ENCODE data around the gene RPS6KL1.

Gene RPS6KL1

DNA sequence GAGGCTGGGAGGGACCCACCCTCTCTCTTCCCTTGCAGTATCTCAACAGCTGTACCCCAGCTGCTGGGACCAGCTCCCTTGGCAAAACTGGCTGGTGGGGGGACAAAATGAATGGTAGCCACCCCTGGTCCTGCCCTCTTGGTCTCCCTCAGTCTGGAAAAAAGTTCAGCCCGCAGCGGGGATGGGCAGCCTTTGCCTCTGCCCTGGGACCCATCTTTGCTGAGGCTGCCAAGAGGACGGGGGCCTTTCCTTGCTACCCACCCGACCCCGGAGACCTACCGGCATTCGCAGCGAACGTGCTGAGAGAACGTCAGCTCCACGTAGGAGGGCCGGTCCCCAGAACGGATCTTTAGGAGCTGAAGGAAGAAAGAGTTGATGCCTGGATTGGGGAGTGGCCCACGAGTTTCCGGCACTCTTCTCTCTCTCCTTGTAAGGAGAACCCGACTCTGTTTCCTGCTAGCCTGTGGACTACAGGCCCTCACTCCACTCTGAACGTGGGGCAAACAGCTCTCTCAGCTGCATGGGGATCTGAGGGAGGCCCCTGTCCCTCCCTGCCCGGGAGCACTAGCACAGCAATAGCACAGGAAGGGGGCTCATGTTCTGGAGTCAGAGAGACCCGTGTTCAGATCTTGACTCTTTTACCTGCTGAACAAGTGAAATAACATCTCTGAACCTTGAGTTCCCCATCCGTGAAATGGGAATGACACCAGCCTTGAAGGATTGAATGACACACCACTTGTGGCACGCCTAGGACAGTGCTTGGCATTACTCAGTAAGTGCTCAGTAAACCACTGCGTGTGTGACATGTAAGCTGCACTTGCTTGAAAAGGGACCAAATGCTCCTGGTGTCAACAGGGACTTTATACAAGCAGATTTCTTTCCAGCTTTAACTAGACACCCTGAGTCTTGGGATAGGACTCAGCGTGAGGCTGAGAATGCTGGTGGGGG, 25.4 kb upstream of the RPS6KL1 start:
- TF ChIP-seq ZNF510 (tag by site-specific recombination; IDR thresholded peaks at IDR 0.05; ENCODE audit: insufficient replicate concordance) (no peak), ZNF664 (tag by site-specific recombination; IDR thresholded peaks at IDR 0.05) (peak; percentile 71)
- Histone ChIP-seq H3K36me3 (ENCODE audit: control insufficient read depth in 2 of 2, insufficient read depth in 1 of 2, low read length in 2 of 2) (peaks cover 0 to 86% of the 10 kb centered on the region in 2 experiments; a peak in 2 of 3 replicates), H3K9me3 (ENCODE audit: control insufficient read depth, insufficient read depth, low read depth, low read length) (no peaks in the 10 kb centered on the region), H3K4me3 (ENCODE audit: low read depth, low read length) (no peak overlapping the region), H3K27ac (ENCODE audit: extremely low read depth, low read depth, low read length) (no peak overlapping the region), H3K4me1 (ENCODE audit: control insufficient read depth, insufficient read depth, low read length) (peaks cover 12% of the 10 kb centered on the region)
- ChIA-PET CTCF (interaction anchor here (1.0 to 6.6 kb wide), 5 partner anchors 43 to 141 kb away, joined by 3 to 66 read pairs (median 5); partner anchors contain the start of genes ACYP1 and ZC2HC1C), POLR2A (no interaction called here)

DNA sequence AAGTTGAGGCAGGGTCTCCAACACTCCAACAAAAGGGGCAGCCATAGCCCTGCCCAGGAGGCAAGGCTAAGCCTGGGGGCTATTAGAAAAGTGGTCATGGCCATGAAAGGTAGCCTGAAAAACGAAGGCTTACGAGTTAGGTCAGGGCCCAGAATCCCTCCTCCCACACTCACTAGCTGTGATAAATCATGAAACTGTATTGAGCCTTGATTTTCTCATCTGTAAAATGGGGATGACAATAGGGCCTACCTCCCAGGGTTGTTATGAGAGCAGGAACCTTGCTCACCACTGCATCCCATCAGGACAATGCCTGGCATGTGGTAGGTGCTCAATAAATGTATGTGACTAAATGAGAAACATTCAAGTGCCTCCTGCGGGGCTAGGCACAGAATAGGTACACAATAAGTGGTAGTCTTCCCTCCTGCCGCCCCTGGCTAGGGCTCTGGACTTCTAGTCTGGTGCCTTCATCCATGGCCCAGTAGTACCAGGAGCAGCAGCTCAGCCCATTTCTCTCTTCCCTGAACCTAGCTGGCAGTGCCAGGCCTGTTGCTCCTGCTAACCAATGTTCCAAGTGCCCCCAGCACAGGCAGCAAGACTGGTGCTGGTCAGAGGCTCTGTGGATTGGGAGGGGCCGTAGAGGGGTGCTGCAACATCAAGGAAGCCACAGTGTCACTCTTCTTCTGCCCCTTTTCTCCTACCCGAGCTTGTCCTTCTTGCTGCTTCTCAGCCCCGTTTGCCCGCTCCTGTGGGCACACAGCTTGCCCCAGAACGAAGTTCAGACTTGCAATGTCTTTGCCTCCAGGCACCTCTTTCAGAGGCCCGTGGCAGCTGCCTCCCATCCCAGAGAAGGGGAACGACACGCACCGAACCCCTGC, 24.5 kb upstream of the RPS6KL1 start:
- H3K4me1 ChIP-seq (ENCODE audit: control insufficient read depth, insufficient read depth, low read length), result peaks cover 12% of the 10 kb centered on the region
- CTCF ChIA-PET, result interaction anchor here (0.6 to 6.6 kb wide), 10 partner anchors 11 to 181 kb away, joined by 3 to 66 read pairs (median 3); partner anchors contain the start of genes ACYP1 and ZC2HC1C
- H3K36me3 ChIP-seq (ENCODE audit: control insufficient read depth in 2 of 2, insufficient read depth in 1 of 2, low read length in 2 of 2), result peaks cover 0 to 86% of the 10 kb centered on the region in 2 experiments; a peak in 2 of 3 replicates
- TF ChIP-seq ZXDB (tag by site-specific recombination; IDR thresholded peaks at IDR 0.05) (no peak), ZNF664 (tag by site-specific recombination; IDR thresholded peaks at IDR 0.05) (peak; percentile 81)
- POLR2A ChIA-PET, result interaction anchor here (0.6 kb wide), 1 partner anchor 109 kb away, joined by 9 read pairs; no protein-coding TSS in a partner anchor
- no peak overlapping the region for H3K4me3 ChIP-seq (ENCODE audit: low read depth, low read length)
- no peaks in the 10 kb centered on the region for H3K9me3 ChIP-seq (ENCODE audit: control insufficient read depth, insufficient read depth, low read depth, low read length)
- H3K27ac ChIP-seq (ENCODE audit: extremely low read depth, low read depth, low read length), result no peak overlapping the region

DNA sequence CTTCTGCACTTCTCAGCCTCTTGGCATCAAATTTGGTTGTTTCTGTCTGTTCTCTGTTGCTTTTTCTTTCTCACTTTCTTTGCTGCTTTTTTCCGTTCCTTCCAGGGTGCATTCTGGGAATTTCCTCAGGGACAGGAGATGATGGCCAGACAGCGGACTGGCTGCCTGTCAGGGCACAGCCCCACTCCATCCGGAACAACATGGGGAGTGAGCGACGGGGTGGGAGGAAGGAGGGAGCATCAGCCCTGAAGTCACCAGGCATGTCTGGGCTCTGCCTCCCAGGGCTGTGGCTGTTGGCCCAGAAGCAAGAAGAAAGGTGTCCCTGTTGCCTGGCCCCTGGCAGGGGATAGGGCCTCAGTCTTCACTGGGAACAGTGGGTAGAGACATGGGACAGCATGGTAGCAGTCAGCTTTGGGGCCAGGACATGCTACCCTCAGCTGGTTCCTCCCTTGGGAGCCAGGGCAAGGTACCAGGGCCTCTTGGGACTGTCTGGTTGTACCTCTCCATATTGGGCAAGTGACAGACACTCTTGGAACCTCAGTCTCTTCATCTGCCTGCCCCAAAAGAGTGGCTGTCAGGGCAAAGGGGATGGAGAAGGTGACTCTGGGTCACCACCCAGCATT, 23.7 kb upstream of the RPS6KL1 start:
- no peak overlapping the region for H3K4me3 ChIP-seq (ENCODE audit: low read depth, low read length)
- CTCF ChIA-PET, result interaction anchor here (0.6 to 6.6 kb wide), 12 partner anchors 10 to 182 kb away, joined by 3 to 66 read pairs (median 3); partner anchors contain the start of gene ACYP1
- POLR2A ChIA-PET, result no interaction called here

DNA sequence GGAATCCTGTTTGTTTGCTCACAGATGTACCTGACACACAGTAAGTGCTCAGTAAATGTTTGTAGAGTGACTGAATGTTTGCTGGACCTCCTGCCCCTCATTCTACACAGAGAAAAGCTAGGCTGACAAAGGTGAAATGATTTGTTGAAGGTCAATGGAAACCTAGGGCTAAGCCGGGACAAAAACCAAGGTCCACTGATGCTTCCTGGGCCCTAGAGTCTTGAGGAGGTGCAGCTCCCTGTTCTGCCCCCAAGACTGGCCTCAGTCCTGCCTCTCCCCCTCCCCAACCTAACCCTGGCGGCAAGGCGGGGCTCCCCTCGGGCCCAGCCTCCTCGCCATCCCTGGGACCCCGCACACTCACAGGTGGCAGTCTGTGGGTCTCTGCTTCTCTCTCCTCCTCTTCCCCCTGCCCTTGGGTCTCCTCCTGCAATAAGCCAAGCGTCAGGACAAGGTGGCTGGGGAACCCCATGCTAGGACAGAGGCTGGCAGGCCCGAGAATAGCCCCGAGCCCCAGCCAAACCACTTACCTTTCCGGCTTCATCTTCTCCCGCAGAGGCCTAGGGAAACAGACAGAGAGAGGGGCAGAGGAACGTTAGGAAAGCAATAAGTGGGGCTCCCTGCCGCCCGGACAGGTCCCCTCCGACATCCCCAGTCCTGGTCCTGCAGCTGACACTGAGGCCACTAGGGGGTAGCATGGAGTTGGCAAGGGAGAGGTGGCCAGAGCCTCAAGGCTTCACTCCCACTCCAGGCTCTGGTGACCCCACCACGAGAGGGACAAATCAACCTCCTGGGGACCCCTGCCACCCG, 23.0 kb upstream of the RPS6KL1 start:
- Histone ChIP-seq H3K36me3 (ENCODE audit: control insufficient read depth in 2 of 2, insufficient read depth in 1 of 2, low read length in 2 of 2) (peaks cover 0 to 93% of the 10 kb centered on the region in 2 experiments; a peak in 2 of 3 replicates), H3K4me1 (ENCODE audit: control insufficient read depth, insufficient read depth, low read length) (peaks cover 6% of the 10 kb centered on the region), H3K27ac (ENCODE audit: extremely low read depth, low read depth, low read length) (no peak overlapping the region), H3K9me3 (ENCODE audit: control insufficient read depth, insufficient read depth, low read depth, low read length) (no peaks in the 10 kb centered on the region), H3K4me3 (ENCODE audit: low read depth, low read length) (no peak overlapping the region)
- POLR2A ChIA-PET, result no interaction called here
- CTCF ChIA-PET, result interaction anchor here (0.6 to 6.6 kb wide), 22 partner anchors 9 to 614 kb away, joined by 3 to 66 read pairs (median 5); partner anchors contain the start of genes ACYP1, EIF2B2, PGF and RPS6KL1
- TF ChIP-seq ZNF664 (tag by site-specific recombination; IDR thresholded peaks at IDR 0.05) (peak; percentile 91), GLIS2 (tag by site-specific recombination; IDR thresholded peaks at IDR 0.05) (peak; percentile 49; the same call in 1 of the 2 replicates), ZSCAN30 (tag by site-specific recombination; IDR thresholded peaks at IDR 0.05) (peak; percentile 29; the same call in 1 of the 2 replicates), ZBTB17 (tag by site-specific recombination; IDR thresholded peaks at IDR 0.05) (0 out of 2 replicates have a peak, but pooled peaks have one; percentile 23), ZNF654 (tag by site-specific recombination; IDR thresholded peaks at IDR 0.05; ENCODE audit: low read depth) (peak; percentile 67), ZNF747 (tag by site-specific recombination; IDR thresholded peaks at IDR 0.05) (no peak)
- TF ChIP-seq, protein P1, sequence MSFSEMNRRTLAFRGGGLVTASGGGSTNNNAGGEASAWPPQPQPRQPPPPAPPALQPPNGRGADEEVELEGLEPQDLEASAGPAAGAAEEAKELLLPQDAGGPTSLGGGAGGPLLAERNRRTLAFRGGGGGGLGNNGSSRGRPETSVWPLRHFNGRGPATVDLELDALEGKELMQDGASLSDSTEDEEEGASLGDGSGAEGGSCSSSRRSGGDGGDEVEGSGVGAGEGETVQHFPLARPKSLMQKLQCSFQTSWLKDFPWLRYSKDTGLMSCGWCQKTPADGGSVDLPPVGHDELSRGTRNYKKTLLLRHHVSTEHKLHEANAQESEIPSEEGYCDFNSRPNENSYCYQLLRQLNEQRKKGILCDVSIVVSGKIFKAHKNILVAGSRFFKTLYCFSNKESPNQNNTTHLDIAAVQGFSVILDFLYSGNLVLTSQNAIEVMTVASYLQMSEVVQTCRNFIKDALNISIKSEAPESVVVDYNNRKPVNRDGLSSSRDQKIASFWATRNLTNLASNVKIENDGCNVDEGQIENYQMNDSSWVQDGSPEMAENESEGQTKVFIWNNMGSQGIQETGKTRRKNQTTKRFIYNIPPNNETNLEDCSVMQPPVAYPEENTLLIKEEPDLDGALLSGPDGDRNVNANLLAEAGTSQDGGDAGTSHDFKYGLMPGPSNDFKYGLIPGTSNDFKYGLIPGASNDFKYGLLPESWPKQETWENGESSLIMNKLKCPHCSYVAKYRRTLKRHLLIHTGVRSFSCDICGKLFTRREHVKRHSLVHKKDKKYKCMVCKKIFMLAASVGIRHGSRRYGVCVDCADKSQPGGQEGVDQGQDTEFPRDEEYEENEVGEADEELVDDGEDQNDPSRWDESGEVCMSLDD (tag by site-specific recombination; IDR thresholded peaks at IDR 0.05), result no peak
- TF ChIP-seq, protein P2, sequence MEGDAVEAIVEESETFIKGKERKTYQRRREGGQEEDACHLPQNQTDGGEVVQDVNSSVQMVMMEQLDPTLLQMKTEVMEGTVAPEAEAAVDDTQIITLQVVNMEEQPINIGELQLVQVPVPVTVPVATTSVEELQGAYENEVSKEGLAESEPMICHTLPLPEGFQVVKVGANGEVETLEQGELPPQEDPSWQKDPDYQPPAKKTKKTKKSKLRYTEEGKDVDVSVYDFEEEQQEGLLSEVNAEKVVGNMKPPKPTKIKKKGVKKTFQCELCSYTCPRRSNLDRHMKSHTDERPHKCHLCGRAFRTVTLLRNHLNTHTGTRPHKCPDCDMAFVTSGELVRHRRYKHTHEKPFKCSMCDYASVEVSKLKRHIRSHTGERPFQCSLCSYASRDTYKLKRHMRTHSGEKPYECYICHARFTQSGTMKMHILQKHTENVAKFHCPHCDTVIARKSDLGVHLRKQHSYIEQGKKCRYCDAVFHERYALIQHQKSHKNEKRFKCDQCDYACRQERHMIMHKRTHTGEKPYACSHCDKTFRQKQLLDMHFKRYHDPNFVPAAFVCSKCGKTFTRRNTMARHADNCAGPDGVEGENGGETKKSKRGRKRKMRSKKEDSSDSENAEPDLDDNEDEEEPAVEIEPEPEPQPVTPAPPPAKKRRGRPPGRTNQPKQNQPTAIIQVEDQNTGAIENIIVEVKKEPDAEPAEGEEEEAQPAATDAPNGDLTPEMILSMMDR (tag by site-specific recombination; IDR thresholded peaks at IDR 0.05), result peak; percentile 72
- TF ChIP-seq, protein P3, sequence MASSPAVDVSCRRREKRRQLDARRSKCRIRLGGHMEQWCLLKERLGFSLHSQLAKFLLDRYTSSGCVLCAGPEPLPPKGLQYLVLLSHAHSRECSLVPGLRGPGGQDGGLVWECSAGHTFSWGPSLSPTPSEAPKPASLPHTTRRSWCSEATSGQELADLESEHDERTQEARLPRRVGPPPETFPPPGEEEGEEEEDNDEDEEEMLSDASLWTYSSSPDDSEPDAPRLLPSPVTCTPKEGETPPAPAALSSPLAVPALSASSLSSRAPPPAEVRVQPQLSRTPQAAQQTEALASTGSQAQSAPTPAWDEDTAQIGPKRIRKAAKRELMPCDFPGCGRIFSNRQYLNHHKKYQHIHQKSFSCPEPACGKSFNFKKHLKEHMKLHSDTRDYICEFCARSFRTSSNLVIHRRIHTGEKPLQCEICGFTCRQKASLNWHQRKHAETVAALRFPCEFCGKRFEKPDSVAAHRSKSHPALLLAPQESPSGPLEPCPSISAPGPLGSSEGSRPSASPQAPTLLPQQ (tag by site-specific recombination; IDR thresholded peaks at IDR 0.05), result 0 out of 2 replicates have a peak, but pooled peaks have one; percentile 16

More for the DNA sequence above, 23.7 kb upstream of the RPS6KL1 start:
- H3K27ac ChIP-seq (ENCODE audit: extremely low read depth, low read depth, low read length), result no peak overlapping the region
- peaks cover 10% of the 10 kb centered on the region for H3K4me1 ChIP-seq (ENCODE audit: control insufficient read depth, insufficient read depth, low read length)
- no peaks in the 10 kb centered on the region for H3K9me3 ChIP-seq (ENCODE audit: control insufficient read depth, insufficient read depth, low read depth, low read length)
- peak; percentile 72 for TF ChIP-seq GLIS1 (tag by site-specific recombination; IDR thresholded peaks at IDR 0.05)
- TF ChIP-seq ZNF548 (tag by site-specific recombination; IDR thresholded peaks at IDR 0.05), result no peak
- TF ChIP-seq SP2 (tag by site-specific recombination; IDR thresholded peaks at IDR 0.05), result peak; percentile 22; the same call in 1 of the 2 replicates
- TF ChIP-seq ZNF837 (tag by site-specific recombination; IDR thresholded peaks at IDR 0.05), result no peak
- 0 out of 2 replicates have a peak, but pooled peaks have one; percentile 34 for TF ChIP-seq ZNF600 (tag by site-specific recombination; IDR thresholded peaks at IDR 0.05)
- peak; percentile 81 for TF ChIP-seq ZNF76 (tag by site-specific recombination; IDR thresholded peaks at IDR 0.05; ENCODE audit: borderline replicate concordance, low read depth)
- TF ChIP-seq ZNF10 (tag by site-specific recombination; IDR thresholded peaks at IDR 0.05), result no peak
- peaks cover 0 to 86% of the 10 kb centered on the region in 2 experiments; a peak in 2 of 3 replicates for H3K36me3 ChIP-seq (ENCODE audit: control insufficient read depth in 2 of 2, insufficient read depth in 1 of 2, low read length in 2 of 2)
